DMS79 (cell line): Measurements from ENCODE around the gene SMG9.
"Not testable (repeated sequence)": the region's sequence is repeated elsewhere in the genome, so short reads cannot be mapped to it uniquely, and the experiment has no call there.

ENCODE experiments used
- DNase-seq: peaks from one replicate; lab custom pipeline; 2025; lab: John Stamatoyannopoulos, UW

SMG9 gene

DNA sequence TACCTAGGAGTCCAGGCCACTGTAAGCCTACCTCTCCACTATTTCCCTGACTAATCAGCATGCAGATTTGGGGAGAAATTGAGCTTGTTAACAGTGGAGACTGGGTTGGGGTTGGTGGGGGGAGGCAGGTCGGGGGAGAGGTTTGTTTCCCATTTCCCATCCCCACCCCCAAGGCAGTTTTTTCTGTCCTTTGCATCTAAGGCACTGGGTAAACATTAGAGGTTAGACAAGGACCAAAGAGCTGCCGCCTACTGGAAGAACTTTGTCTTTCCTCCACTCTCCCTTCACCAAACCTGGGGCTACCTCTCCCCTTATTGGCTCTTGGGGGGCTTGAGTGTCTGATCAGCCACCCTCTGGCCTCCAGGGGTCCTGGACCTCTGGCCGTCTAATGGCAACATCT lies 25.1 kb upstream of the SMG9 start:
- no peak for DNase-seq

- DNase-seq = no peak
Observed at GRCh38 chr19:43779147-43779819, 24.5 kb upstream of the SMG9 start.

DNA sequence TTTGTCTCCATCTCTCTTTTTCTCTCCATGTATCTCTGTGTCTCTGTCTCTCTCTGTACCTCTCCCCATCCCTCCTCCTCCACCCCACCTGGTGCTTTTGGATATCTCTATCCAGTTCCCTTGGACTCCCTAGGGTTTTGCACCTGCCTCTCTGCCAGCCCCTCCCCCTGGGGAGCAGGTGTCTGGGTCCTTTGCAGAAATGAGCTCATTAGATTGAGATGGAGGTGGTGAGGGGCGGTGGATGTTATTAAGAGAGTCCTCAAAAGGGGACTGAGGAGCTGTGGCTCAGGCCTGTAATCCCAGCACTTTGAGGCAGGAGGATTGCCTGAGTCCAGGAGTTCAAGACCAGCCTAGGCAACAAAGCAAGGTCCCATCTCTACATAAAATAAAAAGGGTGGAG lies 23.9 kb upstream of the SMG9 start:
- peak; percentile 92 for DNase-seq

DNA sequence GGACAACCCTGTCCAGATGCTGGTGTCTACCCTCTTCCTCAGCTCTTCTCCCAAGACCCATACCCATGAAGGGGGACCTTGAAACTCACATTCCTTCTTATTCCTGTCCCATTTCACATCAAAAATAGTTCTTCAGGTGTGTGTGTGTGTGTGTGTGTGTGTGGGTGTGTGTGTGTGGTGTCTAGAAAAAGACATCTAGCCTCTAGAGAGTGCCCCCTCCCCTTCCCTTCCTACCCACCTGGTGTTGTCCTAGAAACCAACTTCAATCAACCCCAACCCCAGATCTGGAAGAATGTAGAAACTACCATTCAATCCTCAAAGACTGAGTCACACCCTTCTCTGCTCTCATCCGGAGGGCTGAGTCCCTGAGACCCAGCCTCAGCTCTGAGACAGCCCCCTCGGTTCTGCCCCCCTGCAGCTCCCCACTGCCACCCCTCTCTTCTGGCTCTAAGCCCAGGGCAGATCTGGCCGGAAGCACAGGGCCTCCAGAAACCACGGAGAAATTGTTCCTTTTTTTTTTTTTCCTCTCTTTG lies 22.5 kb upstream of the SMG9 start:
- no peak for DNase-seq

- no peak for DNase-seq
Observed at GRCh38 chr19:43776286-43776685, 21.5 kb upstream of the SMG9 start.

GRCh38 chr19:43775299-43775890 lies 20.6 kb upstream of the SMG9 start:
- DNase-seq = no peak

DNA sequence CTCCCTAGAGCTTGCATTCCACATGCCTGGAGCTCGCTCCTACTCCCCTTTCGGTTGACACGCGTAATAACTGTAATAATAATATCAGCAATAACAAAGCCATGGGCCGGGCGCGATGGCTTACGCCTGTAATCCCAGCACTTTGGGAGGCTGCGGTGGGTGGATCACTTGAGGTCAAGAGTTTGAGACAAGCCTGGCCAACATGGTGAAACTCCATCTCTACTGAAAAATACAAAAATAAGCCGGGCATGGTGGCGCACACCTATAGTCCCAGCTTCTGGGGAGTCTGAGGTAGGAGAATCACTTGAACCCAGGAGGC lies 20.1 kb upstream of the SMG9 start:
- DNase-seq = not testable (repeated sequence)

GRCh38 chr19:43774103-43774939 lies 19.6 kb upstream of the SMG9 start:
- DNase-seq = no peak

DNA sequence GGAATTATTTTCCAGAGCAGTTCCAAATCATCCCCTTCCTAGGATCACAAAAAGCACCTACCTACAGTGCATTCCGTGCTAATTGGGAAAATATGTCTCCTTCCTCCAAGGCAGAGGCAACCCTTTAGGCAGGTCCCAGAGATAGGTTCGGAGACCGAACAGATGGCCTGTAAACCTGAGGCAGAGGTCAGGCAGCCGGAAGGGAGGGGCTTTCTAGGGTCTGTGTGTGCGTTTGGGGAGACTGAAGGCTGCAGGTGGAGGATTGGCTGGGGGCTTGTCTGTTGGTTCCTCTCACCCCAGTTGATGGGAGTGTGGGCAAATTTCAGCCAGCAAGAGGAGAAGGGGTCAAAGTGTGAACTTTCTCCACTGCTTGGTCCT lies 19.0 kb upstream of the SMG9 start:
- DNase-seq = no peak

DNA sequence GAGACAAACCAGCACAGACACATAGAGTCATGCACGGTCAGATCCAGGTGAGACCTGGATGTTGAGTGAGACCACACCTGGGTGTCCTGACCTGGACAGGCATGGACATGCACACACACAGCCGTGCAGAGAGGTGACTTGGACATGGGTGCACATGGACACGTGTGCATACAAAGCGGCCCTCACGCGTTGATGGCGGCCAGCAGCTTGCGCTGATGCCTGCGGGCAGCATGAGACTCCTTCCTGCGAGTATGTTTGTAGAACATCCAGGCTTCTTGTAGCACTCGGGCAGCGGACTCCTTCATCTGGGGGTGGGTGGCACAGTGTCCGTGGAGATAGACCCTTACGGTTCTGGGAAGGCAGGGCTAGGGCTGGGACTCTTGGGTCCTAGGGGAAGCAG lies 14.5 kb upstream of the SMG9 start:
- DNase-seq = no peak

DNA sequence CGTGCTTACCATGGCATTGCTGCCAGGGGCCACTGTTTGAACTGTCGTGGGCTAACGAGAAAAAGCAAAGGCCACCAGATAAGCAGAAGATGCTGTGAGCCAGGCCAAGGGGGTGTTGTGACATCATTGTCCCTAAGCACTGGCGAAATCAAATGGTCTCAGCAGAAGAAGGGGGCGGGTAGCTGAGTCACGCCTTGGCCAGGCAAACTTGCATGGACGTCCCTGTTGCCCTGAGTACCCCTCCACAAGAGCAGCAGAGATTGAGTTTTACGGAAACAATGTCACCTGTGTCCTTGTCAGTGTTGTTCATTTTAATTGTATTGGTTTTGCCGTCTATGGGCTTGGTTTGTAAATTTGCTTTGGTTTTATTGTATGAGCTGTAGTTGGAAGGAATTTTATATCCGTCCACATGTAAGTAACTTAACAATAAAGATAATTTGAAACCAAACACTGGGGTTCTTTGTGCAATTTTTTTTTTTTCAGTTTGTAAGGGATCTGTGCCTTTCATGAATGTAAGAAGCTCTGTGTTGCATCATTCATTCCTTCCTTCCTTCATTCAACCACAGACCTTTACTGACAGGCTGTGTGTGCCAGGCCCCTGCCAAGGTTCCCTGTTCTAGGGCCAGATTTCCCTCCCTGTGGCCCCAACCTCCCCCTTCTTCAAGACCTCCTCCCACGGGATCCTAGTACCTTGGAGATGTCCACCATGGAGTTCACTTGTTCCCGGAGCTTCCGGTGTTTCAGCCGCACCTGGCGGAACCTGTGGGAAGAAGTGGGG lies 13.7 kb upstream of the SMG9 start:
- no peak for DNase-seq

DNA sequence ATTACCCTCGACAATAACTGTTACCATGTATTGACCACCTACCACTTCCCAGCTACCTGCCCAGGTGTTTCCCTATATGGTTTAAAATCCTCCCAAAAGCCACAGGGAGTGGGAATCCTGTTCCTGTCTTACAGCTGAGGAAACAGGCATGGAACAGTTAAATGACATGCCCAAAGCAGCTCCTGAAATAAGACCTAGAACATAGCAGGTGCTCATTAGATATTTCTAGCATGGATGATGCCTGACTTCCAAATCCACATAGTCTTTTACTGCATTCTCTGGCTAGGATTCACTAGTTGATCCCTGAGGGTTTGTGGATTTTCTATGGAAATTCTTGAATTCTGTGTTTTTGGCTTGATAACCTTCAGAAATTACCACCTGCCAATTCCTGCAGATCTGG lies 13.1 kb upstream of the SMG9 start:
- DNase-seq = no peak

GRCh38 chr19:43767316-43767715 lies 12.6 kb upstream of the SMG9 start:
- DNase-seq = no peak

DNA sequence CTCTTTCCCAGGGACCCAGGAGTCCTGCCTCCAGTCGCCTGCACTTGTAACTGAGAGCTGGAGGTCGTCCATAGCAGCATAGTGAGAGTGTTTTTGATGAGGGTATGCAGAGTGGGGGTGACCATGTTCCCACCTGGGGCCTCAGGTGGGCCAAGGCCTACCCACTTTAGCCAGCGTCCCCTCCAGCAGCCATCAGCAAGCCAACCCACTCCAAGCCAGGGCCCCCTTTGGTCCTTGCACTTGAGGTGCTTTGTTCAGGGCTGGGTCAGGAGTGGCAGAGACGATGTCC lies 11.9 kb upstream of the SMG9 start:
- DNase-seq = no peak

GRCh38 chr19:43765109-43765876 lies 10.5 kb upstream of the SMG9 start:
- no peak for DNase-seq

DNA sequence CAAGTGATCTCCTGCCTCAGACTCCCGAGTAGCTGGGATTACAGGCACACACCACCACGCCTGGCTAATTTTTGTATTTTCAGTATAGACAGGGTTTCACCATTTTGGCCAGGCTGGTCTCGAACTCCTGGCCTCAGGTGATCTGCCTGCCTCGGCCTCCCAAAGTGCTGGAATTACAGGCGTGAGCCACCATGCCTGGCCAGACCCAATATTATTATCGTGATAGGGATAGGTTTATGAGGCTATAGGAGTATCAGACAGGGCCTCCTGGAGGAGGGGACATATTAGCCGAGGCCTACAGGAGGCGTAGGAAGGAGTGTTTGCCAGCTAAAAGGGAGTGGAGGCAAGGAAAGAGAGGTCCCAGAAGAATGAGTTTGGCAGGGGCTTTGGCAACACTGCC lies 9.9 kb upstream of the SMG9 start:
- not testable (repeated sequence) for DNase-seq

DNA sequence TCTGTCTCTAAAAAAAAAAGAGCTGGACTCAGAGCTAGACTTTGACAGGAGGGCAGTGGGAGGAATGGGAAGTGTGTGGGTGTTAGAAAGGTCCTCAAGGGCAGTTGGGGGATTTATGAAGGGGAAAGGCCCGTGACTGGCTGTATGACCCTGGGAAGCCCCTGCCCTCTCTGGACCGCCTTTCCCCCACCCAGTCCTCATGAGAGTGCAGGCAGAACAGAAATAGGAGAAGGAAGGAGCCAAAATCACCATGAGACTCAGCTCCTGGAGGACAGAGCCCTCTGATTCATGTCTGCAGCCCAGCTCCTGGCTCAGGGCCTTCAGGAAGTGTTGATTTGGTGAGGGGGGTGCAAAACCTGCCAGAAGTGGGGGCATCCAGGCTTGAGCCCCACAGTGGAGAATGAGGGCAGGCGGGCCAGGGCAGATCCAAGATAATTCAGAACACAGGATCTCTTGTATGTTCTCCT lies 8.7 kb upstream of the SMG9 start:
- DNase-seq = no peak

- no peak for DNase-seq
Observed at GRCh38 chr19:43762814-43763213, 8.1 kb upstream of the SMG9 start.

DNA sequence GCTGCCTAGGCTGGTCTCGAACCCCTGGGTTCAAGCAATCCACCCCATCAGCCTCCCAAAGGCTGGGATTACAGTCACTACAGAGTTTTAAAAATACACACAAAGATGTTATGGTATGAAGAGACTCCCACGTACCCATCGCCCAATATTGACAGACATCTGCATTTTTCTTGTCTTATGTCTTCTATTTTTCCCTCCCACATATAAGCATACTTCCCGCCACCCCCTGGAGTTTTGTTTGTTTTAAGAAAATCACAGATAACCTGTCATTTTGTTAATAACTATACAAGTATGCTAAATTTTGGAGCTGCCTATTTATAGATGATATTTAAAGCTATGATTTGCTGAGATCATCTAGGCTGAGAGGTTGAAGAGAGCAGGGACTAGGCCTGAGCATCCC lies 6.2 kb upstream of the SMG9 start:
- no peak for DNase-seq

DNA sequence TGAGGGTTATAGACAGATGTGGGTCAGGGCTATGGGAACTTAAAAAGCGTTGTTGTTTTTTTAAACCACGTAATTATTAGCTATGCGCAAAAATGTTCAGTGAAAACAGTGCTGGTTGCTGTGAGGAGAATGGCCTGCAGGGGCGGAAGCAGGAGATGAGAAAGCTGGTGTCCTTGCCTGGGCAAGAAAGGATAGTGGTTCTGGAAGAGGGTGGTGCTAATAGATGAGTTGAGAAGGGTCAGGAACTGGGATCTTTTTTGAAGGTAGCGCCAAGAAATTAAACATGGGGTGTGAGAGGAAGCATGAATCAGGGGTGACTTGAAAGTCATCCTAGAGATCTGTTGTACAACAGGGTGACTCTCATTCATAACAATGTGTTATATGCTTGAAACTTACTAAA lies 4.8 kb upstream of the SMG9 start:
- no peak for DNase-seq

DNA sequence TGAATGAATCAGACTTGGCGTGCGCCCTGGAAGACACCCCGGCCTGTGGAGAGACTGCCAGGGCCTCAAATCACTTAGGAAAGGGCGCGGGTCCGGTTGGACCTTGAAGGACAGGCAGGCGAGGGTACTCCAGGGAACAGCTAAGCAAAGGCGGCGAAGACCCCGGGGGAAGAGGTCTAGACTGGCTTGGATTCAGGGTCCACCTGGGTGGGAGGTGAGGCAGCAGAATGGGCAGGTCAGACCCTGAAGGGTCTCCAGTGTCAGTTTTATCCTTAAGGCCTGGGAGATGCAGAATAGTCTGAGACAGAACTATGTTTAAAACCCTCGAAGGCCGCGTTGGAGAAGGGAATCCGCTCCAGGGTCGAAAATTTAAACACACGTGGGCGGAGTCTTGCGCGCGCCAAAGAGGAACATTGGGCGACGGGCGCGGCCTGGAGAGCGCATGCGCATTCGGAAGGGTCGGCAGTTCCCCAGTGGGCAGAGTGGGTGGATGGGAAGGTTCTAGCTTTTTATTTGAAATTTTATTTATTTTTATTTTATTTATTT lies 567 bp upstream of the SMG9 start:
- DNase-seq = peak; percentile 55

GRCh38 chr19:43754253-43754502 lies 584 bp downstream of the SMG9 start:
- peak; percentile 66 for DNase-seq
